Caco-2 (cell line): ENCODE data around the gene HARS1. TPM values are rescaled to one million over a fixed set of nuclear protein-coding genes. Genes with fewer than 3 reads are reported as not detected.
"Not testable (repeated sequence)": the region's sequence is repeated elsewhere in the genome, so short reads cannot be mapped to it uniquely, and the experiment has no call there.

Experiments
- BruUV-seq: library from RNA; stranded (reverse); fragments of 400-500 nt; replicated peaks from 2 replicates; lab custom pipeline; 2021; lab: Mats Ljungman, UMichigan
- CTCF ChIA-PET: fragments of 300-600 bp; sonication (Branson Sonifier 250); formaldehyde crosslinking; loops from one replicate; lab custom pipeline; 2022; ENCODE audit warnings: antibody characterized with exemption; lab: Charles Lee
- POLR2A ChIA-PET: fragments of 300-600 bp; sonication (Branson Sonifier 250); formaldehyde crosslinking; loops from one replicate; lab custom pipeline; 2022; ENCODE audit warnings: antibody characterized with exemption; lab: Charles Lee
- DNase-seq, 2 experiments: peaks; one replicate each; pipeline versions ENCODE4 v3.0.0 to v3.0.0-alpha.2; 2020 to 2022
- H3K27me3 ChIP-seq: replicated peaks from 2 replicates; pipeline ENCODE4 v1.6.0; 2011; ENCODE audit warnings: low read length; ENCODE audit not compliant: control insufficient read depth, insufficient read depth
- H3K36me3 ChIP-seq: 2 replicates; pipeline ENCODE4 v1.5.1; 2011; ENCODE audit warnings: low read length; ENCODE audit not compliant: control insufficient read depth, insufficient read depth
- H3K4me1 ChIP-seq: fragments of 250-450 bp; sonication (Bioruptor Pico); 2 replicates; pipeline ENCODE4 v1.5.1; 2020; ENCODE audit warnings: mild to moderate bottlenecking
- H3K4me3 ChIP-seq: 2 replicates; pipeline ENCODE4 v1.5.1; 2011; ENCODE audit warnings: low read depth, mild to moderate bottlenecking, control low read depth, low read length
- H3K9me3 ChIP-seq: fragments of 250-450 bp; sonication (Bioruptor Pico); 2 replicates; pipeline ENCODE4 v1.5.1; 2020; ENCODE audit warnings: mild to moderate bottlenecking, moderate library complexity
- H3K27ac Mint-ChIP-seq: one replicate; pipeline ENCODE4 v1.8.0; 2022; ENCODE audit warnings: mixed read lengths; ENCODE audit not compliant: unreplicated experiment
- H3K27me3 Mint-ChIP-seq: one replicate; pipeline ENCODE4 v1.8.0; 2022; ENCODE audit warnings: mixed read lengths; ENCODE audit not compliant: insufficient read depth, unreplicated experiment
- H3K36me3 Mint-ChIP-seq: one replicate; pipeline ENCODE4 v1.8.0; 2022; ENCODE audit warnings: mild to moderate bottlenecking, mixed read lengths; ENCODE audit not compliant: insufficient read depth, unreplicated experiment
- H3K4me1 Mint-ChIP-seq: one replicate; pipeline ENCODE4 v1.8.0; 2022; ENCODE audit warnings: low read depth, mixed read lengths; ENCODE audit not compliant: unreplicated experiment
- H3K4me3 Mint-ChIP-seq: one replicate; pipeline ENCODE4 v1.8.0; 2022; ENCODE audit warnings: mild to moderate bottlenecking, moderate library complexity, mixed read lengths; ENCODE audit not compliant: unreplicated experiment
- H3K9me3 Mint-ChIP-seq: one replicate; pipeline ENCODE4 v1.8.0; 2022; ENCODE audit warnings: mixed read lengths; ENCODE audit not compliant: unreplicated experiment
- CTCF ChIP-seq, 2 experiments: fragments of 200-600 bp in 1 of 2; IDR thresholded peaks; 1 replicate in 1 of 2; 2 replicates in 1 of 2; pipeline versions ENCODE4 v1.5.1 to v1.8.0; 2011 to 2022; ENCODE audit warnings: antibody characterized with exemption in 1 of 2, control low read depth in 1 of 2, inconsistent platforms in 1 of 2, low read depth in 1 of 2, low read length in 1 of 2, mild to moderate bottlenecking in 1 of 2, moderate library complexity in 1 of 2; ENCODE audit not compliant: insufficient read depth in 1 of 2, severe bottlenecking in 1 of 2, unreplicated experiment in 1 of 2
- intact Hi-C: fragments of 100-400 bp; cut with micrococcal nuclease; formaldehyde crosslinking; loops from one replicate; pipeline ENCODE4 v1.10.0; 2022; ENCODE audit not compliant: unreplicated experiment
- total RNA-seq: library from RNA; stranded (reverse); gene quantifications from 2 replicates; pipeline ENCODE4 v1.2.3, GENCODE V29; 2022

HARS1 gene
- total RNA-seq, 1 experiment from 2014 or later: 83.5 TPM

GRCh38 chr5:140664359-140665119 is 26.6 kb downstream of the HARS1 start, which contains the start of gene WDR55:
Gene WDR55, plus strand, starts transcription at chr5:140664904. Its CDS starts 9 bp downstream, at chr5:140664913.
- H3K27me3 Mint-ChIP-seq: no peaks in the 10 kb centered on the region
- CTCF ChIA-PET: interaction anchor here (0.8 to 1.1 kb wide), 2 partner anchors 17 to 54 kb away, joined by 3 read pairs; partner anchors contain the start of genes IK and NDUFA2
- Histone ChIP-seq H3K36me3 (peaks cover 4% of the 10 kb centered on the region), H3K9me3 (no peaks in the 10 kb centered on the region), H3K4me3 (peak within 1 kb of the TSS; percentile 86), H3K4me1 (peaks cover 7% of the 10 kb centered on the region; the same call in 1 of the 2 replicates), H3K27me3 (no peaks in the 10 kb centered on the region)
- intact Hi-C loops: loop anchor here (1.0 to 2.0 kb wide), 5 partner anchors 17 to 292 kb away; partner anchors contain the start of genes HARS1, HARS2, IK and NDUFA2
- peak within 1 kb of the TSS; percentile 98 for H3K4me3 Mint-ChIP-seq
- BruUV-seq: TSS peak; percentile 85
- no peak for TF ChIP-seq CTCF (IDR thresholded peaks at IDR 0.05; ENCODE audit: insufficient read depth in 1 of 2, low read depth in 1 of 2, low read length in 1 of 2, severe bottlenecking in 1 of 2, unreplicated experiment in 1 of 2)
- H3K36me3 Mint-ChIP-seq: peaks cover 77% of the 10 kb centered on the region
- POLR2A ChIA-PET: interaction anchor here (0.6 to 1.5 kb wide), 5 partner anchors 17 to 117 kb away, joined by 4 to 32 read pairs (median 6); partner anchors contain the start of genes EIF4EBP3, HARS1, HARS2 and IK
- peak within 1 kb of the TSS; percentile 89 for H3K27ac Mint-ChIP-seq
- H3K9me3 Mint-ChIP-seq: peaks cover 9% of the 10 kb centered on the region
- DNase-seq: peak; percentile 97
- peaks cover 14% of the 10 kb centered on the region for H3K4me1 Mint-ChIP-seq

- Histone ChIP-seq H3K4me1 (peaks cover 7% of the 10 kb centered on the region; the same call in 1 of the 2 replicates), H3K27me3 (no peaks in the 10 kb centered on the region), H3K36me3 (peaks cover 4% of the 10 kb centered on the region), H3K4me3 (peak overlapping the region; percentile 86), H3K9me3 (no peaks in the 10 kb centered on the region)
- H3K27me3 Mint-ChIP-seq: no peaks in the 10 kb centered on the region
- BruUV-seq: no TSS peak
- no peak for DNase-seq
- peaks cover 9% of the 10 kb centered on the region for H3K9me3 Mint-ChIP-seq
- TF ChIP-seq CTCF (IDR thresholded peaks at IDR 0.05; ENCODE audit: insufficient read depth in 1 of 2, low read depth in 1 of 2, low read length in 1 of 2, severe bottlenecking in 1 of 2, unreplicated experiment in 1 of 2): no peak
- H3K27ac Mint-ChIP-seq: peak overlapping the region; percentile 89
- POLR2A ChIA-PET: interaction anchor here (0.6 to 1.5 kb wide), 4 partner anchors 16 to 882 kb away, joined by 5 to 32 read pairs (median 8); partner anchors contain the start of genes HARS1, HARS2, IK and NDUFA2
- intact Hi-C loops: loop anchor here (1.0 to 2.0 kb wide), 5 partner anchors 17 to 291 kb away; partner anchors contain the start of genes HARS1, HARS2, IK and NDUFA2
- H3K4me1 Mint-ChIP-seq: peaks cover 14% of the 10 kb centered on the region
- peaks cover 75% of the 10 kb centered on the region for H3K36me3 Mint-ChIP-seq
- CTCF ChIA-PET: interaction anchor here (0.6 to 0.8 kb wide), 2 partner anchors 16 to 1029 kb away, joined by 3 to 9 read pairs; partner anchors contain the start of genes IK and NDUFA2
- peak overlapping the region; percentile 98 for H3K4me3 Mint-ChIP-seq
These were observed 27.2 kb downstream of the HARS1 start for GRCh38 chr5:140664030-140664358.

- H3K36me3 ChIP-seq, H3K27me3 Mint-ChIP-seq, DNase-seq, H3K27me3 ChIP-seq, H3K27ac Mint-ChIP-seq, BruUV-seq, intact Hi-C loops, H3K9me3 Mint-ChIP-seq, H3K4me3 Mint-ChIP-seq, H3K4me3 ChIP-seq, POLR2A ChIA-PET, H3K9me3 ChIP-seq, CTCF ChIA-PET, H3K4me1 Mint-ChIP-seq, H3K4me1 ChIP-seq: not testable (repeated sequence)
- H3K36me3 Mint-ChIP-seq: peaks cover 70% of the 10 kb centered on the region
These were observed 30.8 kb downstream of the HARS1 start for GRCh38 chr5:140660371-140660770.
